HUES48 (cell line): ENCODE data around the gene RASA4.
"Not testable (repeated sequence)": the region's sequence is repeated elsewhere in the genome, so short reads cannot be mapped to it uniquely, and the experiment has no call there.

Source experiments
- H3K27ac ChIP-seq: one replicate; pipeline ENCODE4 v1.7.0; 2013; ENCODE audit warnings: low read depth, low read length, inconsistent platforms
- H3K27me3 ChIP-seq: 2 replicates; pipeline ENCODE4 v1.6.1; 2013; ENCODE audit warnings: mild to moderate bottlenecking, low read length; ENCODE audit not compliant: control insufficient read depth, insufficient read depth
- H3K36me3 ChIP-seq: 2 replicates; pipeline ENCODE4 v1.6.1; 2013; ENCODE audit warnings: low read length; ENCODE audit not compliant: control insufficient read depth, insufficient read depth
- H3K4me1 ChIP-seq: 2 replicates; pipeline ENCODE4 v1.6.1; 2013; ENCODE audit warnings: mild to moderate bottlenecking, low read length; ENCODE audit not compliant: control insufficient read depth, insufficient read depth
- H3K4me3 ChIP-seq: 2 replicates; pipeline ENCODE4 v1.5.1; 2013; ENCODE audit warnings: mild to moderate bottlenecking, low read depth, low read length
- H3K9ac ChIP-seq: 2 replicates; pipeline ENCODE4 v1.6.1; 2013; ENCODE audit warnings: mild to moderate bottlenecking, low read depth, low read length, moderate library complexity
- H3K9me3 ChIP-seq: 2 replicates; pipeline ENCODE4 v1.6.1; 2013; ENCODE audit warnings: low read length; ENCODE audit not compliant: control insufficient read depth, insufficient read depth

RASA4 gene

DNA sequence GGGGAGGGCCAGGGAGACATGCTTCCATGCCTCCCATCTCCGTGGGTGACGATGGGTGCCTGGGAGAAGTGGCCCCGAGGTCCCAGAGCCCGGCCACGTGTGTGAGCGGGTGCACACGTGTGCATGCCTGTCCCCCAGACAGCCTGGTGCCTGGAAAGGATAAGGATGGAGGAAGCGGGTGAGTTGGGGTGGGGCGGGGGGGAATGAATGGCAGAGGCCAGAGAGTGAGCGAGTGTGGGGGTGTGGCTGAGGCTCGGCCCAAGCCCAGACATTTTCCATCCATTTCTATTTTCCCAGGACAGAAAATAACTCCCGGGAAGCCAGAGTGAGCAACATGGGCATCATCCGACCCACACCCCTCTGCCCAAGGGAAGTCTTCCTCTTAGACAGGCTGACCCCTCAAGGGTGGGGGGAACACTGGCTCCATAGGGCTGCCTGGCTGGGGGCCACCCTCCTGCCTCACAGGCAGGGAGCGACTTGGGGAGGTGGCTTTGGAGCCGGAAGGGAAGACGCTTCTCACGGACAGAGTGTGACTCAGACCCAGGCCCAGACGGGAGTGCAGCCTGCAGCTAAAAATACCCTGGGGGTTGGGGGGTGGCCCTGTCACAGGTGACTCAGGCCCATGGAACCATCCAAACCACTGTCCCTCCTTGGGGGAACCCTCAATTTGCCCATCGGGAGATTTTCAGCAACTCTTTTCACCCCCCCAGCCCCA lies 12.0 kb downstream of the RASA4 start:
- not testable (repeated sequence) for H3K9me3 ChIP-seq, H3K4me1 ChIP-seq, H3K4me3 ChIP-seq, H3K9ac ChIP-seq, H3K36me3 ChIP-seq, H3K27me3 ChIP-seq, H3K27ac ChIP-seq

DNA sequence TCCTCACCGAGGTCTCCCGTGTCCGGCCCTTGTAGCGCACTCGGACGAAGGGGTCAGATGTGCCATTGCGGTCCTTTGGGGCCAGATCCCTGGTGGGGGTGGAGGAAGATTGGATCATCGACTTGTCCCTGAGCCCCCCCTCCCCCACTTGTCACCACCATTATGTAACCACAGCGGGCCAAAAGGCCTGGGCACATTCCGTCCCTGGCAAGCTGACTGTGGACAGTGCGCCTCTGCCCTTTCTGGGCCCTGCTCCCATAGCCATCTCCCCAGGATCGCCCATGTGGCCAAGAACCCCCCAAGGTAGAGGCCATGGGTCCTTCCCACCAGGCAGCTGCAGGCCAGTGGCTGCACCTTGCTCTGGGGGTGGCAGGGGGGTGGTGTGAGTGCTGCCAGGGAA lies 14.2 kb downstream of the RASA4 start:
- not testable (repeated sequence) for H3K9me3 ChIP-seq, H3K4me3 ChIP-seq, H3K27ac ChIP-seq, H3K9ac ChIP-seq, H3K36me3 ChIP-seq, H3K27me3 ChIP-seq, H3K4me1 ChIP-seq

DNA sequence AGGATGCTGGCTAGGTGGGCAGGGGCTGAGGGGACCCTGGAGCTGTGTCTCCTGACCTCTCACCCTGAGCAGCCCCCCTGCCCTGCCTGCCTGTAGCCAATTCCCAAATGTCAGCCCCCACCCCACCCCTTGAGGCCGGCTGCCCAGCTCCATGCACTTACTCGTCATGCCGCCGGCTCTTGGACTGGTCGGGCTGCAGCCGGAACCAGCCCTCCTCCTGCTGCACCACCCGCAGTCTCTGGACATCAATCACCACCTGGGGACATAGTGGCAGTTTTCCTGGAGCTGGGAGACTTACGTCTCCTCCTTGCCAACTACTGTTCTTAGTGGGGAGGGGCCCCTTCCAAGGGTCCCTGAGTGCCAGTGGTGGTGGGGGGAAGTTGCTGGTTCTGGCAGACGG lies 16.9 kb downstream of the RASA4 start:
- H3K9ac ChIP-seq, H3K36me3 ChIP-seq, H3K9me3 ChIP-seq, H3K4me3 ChIP-seq, H3K27me3 ChIP-seq, H3K27ac ChIP-seq, H3K4me1 ChIP-seq: not testable (repeated sequence)

DNA sequence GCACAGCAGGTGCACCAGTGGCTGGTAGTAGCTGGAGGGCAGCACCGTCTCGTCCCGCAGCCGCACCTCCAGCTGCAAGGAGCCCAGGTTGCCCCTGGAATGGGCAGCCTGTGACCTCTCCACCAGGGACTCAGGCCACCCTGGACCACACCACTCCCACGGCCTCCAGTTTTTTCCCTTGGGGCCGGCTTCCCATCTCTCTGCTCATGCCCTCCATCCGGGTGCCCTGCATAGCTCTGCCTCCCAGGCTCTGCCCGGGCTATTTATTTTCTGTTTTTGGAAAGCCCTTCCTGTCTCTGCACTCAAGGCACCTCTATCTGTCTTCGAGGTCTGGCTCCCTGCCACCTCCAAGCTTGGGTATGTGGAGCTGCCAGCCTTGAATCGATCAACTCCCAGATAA lies 20.5 kb downstream of the RASA4 start:
- not testable (repeated sequence) for H3K9ac ChIP-seq, H3K27ac ChIP-seq, H3K4me3 ChIP-seq, H3K36me3 ChIP-seq, H3K9me3 ChIP-seq, H3K27me3 ChIP-seq, H3K4me1 ChIP-seq

DNA sequence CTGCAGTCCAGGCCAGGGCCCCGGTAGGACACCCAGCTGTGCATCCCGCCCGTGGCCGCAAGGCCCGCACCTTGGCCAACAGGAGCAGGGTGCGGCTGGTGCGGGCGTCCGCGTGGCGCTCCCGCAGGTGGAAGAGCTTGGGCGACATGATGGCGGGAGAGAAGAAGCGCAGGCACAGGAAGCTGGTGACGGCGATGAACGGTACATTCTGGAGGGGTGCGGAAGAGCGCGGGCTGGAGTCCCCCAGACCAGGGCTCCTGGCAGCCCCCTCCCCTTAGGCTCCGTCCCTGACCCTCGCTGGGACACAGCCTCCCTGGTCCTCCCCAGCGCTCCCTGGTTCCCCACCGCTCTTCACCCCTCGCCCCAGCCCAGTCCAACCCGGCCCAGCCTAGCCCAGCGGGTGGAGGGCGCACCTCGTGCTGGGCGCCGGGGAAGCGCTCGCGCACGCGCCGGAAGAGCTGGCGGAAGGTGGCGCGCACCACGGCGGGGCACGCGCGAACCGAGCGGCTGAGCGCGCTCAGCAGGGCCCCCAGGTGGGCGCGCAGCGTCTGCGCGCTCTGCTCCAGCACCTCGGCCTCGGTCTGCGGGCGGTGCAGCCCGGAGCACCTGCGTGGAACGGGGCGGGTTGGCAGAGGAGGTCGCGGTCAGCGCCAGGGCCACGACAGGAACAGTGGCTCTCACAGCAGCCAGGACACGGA lies 22.8 kb downstream of the RASA4 start:
- H3K36me3 ChIP-seq, H3K9me3 ChIP-seq, H3K27ac ChIP-seq, H3K9ac ChIP-seq, H3K4me3 ChIP-seq, H3K4me1 ChIP-seq, H3K27me3 ChIP-seq: not testable (repeated sequence)

DNA sequence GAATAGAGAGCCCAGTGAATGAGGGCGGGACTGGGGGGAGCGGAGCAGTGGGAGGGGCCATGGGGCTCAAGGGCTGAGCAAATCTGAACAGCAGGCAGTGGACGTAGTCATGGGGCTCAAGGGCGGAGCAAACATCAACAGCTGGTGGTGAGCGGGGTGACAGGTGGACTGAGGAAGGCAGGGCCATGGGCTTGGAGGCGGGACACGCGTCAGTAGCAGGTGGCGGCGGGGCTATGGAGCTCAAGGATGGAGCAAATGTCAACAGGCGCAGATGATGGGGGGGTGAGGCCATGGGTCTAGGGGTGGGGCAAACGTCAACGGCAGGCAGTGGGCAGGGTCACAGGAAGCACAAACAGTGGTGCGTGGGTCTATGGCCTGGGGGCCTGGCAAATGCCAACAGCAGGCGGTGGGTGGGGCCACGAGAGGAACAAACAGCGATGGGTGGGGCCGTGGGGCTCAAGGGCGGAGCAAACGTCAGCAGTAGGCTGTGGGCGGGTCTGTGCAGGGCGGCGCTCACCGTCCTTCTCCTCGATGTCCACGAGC lies 24.0 kb downstream of the RASA4 start:
- H3K9me3 ChIP-seq, H3K4me3 ChIP-seq, H3K36me3 ChIP-seq, H3K4me1 ChIP-seq, H3K9ac ChIP-seq, H3K27me3 ChIP-seq, H3K27ac ChIP-seq: not testable (repeated sequence)

DNA sequence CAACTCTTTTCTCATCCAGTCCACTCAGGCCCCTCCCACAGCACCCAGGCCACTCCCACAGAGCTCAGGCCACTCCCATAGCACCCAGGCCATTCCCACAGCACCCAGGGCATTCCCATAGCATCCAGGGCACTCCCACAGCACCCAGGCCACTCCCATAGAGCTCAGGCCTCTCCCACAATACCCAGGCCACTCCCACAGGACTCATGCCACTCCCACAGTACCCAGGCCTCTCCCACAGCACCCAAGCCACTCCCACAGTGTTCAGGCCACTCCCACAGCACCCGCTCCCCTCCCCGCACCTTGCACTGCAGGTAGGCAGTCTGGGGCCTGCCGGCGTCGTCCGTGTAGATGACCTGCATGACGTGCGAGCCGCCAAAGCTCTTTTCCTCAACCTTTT lies 26.7 kb downstream of the RASA4 start:
- not testable (repeated sequence) for H3K27me3 ChIP-seq, H3K4me3 ChIP-seq, H3K9me3 ChIP-seq, H3K27ac ChIP-seq, H3K9ac ChIP-seq, H3K4me1 ChIP-seq, H3K36me3 ChIP-seq

DNA sequence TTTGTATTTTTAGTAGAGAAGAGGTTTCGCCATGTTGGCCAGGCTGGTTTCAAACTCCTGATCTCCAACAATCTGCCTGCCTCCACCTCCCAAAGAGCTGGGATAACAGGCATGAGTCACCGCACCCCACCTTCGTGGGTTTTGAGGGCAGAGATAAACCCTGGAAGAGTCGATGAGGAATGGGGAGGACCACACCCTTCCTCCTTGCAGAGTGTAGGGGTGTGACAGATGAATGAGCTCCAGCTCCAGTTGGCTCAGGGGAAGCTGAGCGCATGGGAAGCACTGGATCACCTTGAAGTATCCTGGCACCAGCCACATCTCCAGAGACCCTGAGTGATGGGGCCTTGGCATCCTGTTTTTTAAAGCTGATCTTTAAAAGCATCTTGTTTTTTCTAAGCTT lies 33.1 kb downstream of the RASA4 start:
- H3K36me3 ChIP-seq, H3K27ac ChIP-seq, H3K9ac ChIP-seq, H3K4me1 ChIP-seq, H3K4me3 ChIP-seq, H3K9me3 ChIP-seq, H3K27me3 ChIP-seq: not testable (repeated sequence)

DNA sequence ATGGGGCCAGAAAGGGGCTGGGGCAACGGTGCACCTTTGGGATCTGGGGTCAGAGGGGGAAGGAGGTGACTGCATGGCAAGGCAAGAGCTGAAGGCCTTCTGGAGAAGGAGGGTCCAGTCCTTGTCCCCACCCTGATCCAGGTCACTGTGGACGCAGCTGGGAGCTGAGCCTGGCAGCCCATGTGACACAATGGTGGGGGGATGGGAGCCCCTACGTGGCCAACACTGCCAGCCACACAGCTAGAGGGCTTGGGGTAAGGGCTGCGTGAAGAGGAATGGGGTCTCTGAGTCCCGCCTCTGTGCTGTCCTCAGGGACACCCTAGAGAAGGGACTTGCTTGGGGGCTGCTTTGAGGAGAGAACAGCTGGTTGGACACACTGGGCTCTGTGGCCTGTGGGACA lies 34.8 kb downstream of the RASA4 start:
- not testable (repeated sequence) for H3K4me3 ChIP-seq, H3K9ac ChIP-seq, H3K9me3 ChIP-seq, H3K27me3 ChIP-seq, H3K4me1 ChIP-seq, H3K36me3 ChIP-seq, H3K27ac ChIP-seq

DNA sequence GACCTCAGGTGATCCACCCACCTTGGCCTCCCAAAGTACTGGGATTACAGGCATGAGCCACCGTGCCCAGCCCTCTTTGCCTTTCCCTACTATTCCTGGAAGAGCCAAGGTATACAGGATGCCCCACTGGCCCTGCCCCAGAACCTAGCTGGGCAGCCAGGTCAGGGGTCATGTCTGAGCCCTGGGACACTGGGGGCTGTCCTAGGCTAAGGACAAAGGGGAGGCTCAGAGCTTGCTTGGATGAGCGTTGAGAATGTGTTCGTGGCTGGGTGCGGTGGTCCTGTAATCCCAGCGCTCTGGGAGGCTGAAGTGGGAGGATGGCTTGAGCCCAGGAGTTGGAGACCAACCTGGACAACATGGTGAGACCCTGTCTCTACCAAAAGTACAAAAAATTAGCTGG lies 38.1 kb downstream of the RASA4 start:
- H3K4me1 ChIP-seq, H3K9ac ChIP-seq, H3K9me3 ChIP-seq, H3K36me3 ChIP-seq, H3K27ac ChIP-seq, H3K27me3 ChIP-seq, H3K4me3 ChIP-seq: not testable (repeated sequence)

DNA sequence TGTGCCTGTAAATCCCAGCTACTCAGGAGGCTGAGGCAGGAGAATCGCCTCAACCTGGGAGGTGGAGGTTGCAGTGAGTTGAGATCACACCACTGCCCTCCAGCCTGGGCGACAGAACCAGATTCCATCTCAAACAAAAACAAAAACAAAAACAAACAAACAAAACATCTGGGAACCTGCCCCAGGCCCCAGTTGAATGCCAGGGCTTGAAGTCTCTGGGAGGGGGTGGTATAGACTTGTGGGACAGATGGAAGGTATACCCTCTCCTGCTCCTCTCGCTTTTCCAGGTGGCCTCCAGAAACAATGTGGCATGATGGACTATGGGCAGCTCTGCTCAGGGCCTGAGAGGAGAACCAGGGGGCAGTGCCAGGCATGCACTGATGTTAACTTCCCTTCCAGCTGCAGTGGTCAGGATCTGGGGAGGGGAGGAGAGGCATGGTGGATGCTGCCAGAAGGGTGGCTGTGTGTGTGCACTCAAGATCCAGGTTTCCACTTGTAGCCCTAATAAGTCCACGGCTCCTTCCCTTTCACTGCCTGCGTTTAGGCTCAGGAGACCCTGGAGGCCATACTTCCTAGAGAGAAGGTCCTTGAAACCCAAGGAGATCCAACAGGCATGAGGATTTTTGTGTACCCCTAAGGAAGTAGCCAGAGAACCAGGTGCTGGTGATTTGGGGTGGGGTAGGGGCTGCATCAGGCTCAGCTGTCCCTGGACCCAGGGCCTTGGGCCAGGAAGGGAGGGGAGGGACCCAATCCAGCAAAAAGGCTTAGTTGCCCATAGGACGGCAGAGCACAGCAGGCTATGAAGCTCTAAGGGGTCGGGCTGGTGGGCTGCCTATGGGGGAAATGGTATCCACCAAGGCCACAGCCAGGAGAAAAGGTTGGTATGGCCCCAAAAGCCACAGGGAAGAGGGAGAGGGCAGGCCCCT lies 39.0 kb downstream of the RASA4 start:
- not testable (repeated sequence) for H3K9ac ChIP-seq, H3K4me3 ChIP-seq, H3K27me3 ChIP-seq, H3K4me1 ChIP-seq, H3K27ac ChIP-seq, H3K36me3 ChIP-seq, H3K9me3 ChIP-seq
